Measurements from ENCODE around the gene TMEM169. TPM values are rescaled to one million over a fixed set of nuclear protein-coding genes. Genes with fewer than 3 reads are reported as not detected.
A peak's percentile ranks its signal among the peaks of the same experiment; 100 is the strongest.

Gene TMEM169
- polyA plus RNA-seq, 2 of the 4 experiments (the other 2 are of a cell fraction), result 0.54 to 0.81 TPM

- peak within 1 kb of the TSS; percentile 88 for H3K4me2 ChIP-seq
- peak within 1 kb of the TSS; percentile 91 to 93 for H3K27ac ChIP-seq
- WGBS (ENCODE audit: missing lambda C conversion rate), result under 1% methylated on average over 56 of the region's 57 CpGs
- ChIA-PET CTCF (interaction anchor here (0.7 to 1.7 kb wide), 10 partner anchors 8 to 554 kb away, joined by 3 to 7 read pairs (median 4); no protein-coding TSS in a partner anchor), POLR2A (interaction anchor here (0.6 to 1.8 kb wide), 3 partner anchors 26 to 389 kb away, joined by 3 to 10 read pairs (median 5); partner anchors contain the start of genes PECR, RPL37A and TMEM169)
- H3K4me1 ChIP-seq, result peaks cover 18% of the 10 kb centered on the region; the same call in 2 of the 3 replicates
- FAIRE-seq (peak; percentile 61), ATAC-seq (peak; percentile 88 to 89), DNase-seq (ENCODE audit: low read depth in 1 of 2, low spot score in 1 of 2) (peak; percentile 74 to 98)
- peak within 1 kb of the TSS; percentile 75 for H3K4me3 ChIP-seq
- H3K9me3 ChIP-seq, result no peaks in the 10 kb centered on the region
- 0 out of 2 replicates have a peak, but pooled peaks have one; percentile 43 for TF ChIP-seq HOXB5 (CRISPR knock-in tag; IDR thresholded peaks at IDR 0.05)
- TF ChIP-seq ZFP36 (IDR thresholded peaks at IDR 0.05; ENCODE audit: borderline replicate concordance, partially characterized antibody), result no peak
- no peak for TF ChIP-seq EP300 (IDR thresholded peaks at IDR 0.05)
- no peak for TF ChIP-seq HEYL (CRISPR knock-in tag; IDR thresholded peaks at IDR 0.05)
- TF ChIP-seq SREBF2 (IDR thresholded peaks at IDR 0.05), result no peak
- no peak for TF ChIP-seq RCOR1 (IDR thresholded peaks at IDR 0.05; ENCODE audit: low read depth, low read length)
- no peak for TF ChIP-seq FOXS1 (CRISPR knock-in tag; IDR thresholded peaks at IDR 0.05)
- TF ChIP-seq KDM1A (IDR thresholded peaks at IDR 0.05; ENCODE audit: low read depth), result no peak
- TF ChIP-seq ELK1 (IDR thresholded peaks at IDR 0.05; ENCODE audit: low read depth, low read length), result no peak
- TF ChIP-seq RFX5 (IDR thresholded peaks at IDR 0.05), result no peak
- no peak for TF ChIP-seq NFE2L2 (conservative IDR thresholded peaks at IDR 0.05; ENCODE audit: low read length)
- TF ChIP-seq, protein P1, sequence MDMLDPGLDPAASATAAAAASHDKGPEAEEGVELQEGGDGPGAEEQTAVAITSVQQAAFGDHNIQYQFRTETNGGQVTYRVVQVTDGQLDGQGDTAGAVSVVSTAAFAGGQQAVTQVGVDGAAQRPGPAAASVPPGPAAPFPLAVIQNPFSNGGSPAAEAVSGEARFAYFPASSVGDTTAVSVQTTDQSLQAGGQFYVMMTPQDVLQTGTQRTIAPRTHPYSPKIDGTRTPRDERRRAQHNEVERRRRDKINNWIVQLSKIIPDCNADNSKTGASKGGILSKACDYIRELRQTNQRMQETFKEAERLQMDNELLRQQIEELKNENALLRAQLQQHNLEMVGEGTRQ (IDR thresholded peaks at IDR 0.05), result no peak
- TF ChIP-seq RARB (CRISPR knock-in tag; IDR thresholded peaks at IDR 0.05), result no peak
- no peak for TF ChIP-seq CHD4 (IDR thresholded peaks at IDR 0.05; ENCODE audit: borderline replicate concordance)
- TF ChIP-seq NR3C1 (IDR thresholded peaks at IDR 0.05), result no peak
- TF ChIP-seq POLR2A (IDR thresholded peaks at IDR 0.05; ENCODE audit: low read length), result peak; percentile 61
- TF ChIP-seq, protein P2, sequence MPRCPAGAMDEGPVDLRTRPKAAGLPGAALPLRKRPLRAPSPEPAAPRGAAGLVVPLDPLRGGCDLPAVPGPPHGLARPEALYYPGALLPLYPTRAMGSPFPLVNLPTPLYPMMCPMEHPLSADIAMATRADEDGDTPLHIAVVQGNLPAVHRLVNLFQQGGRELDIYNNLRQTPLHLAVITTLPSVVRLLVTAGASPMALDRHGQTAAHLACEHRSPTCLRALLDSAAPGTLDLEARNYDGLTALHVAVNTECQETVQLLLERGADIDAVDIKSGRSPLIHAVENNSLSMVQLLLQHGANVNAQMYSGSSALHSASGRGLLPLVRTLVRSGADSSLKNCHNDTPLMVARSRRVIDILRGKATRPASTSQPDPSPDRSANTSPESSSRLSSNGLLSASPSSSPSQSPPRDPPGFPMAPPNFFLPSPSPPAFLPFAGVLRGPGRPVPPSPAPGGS (IDR thresholded peaks at IDR 0.05), result peak; percentile 84; the same call in 2 of the 3 replicates
- peak; percentile 82 for TF ChIP-seq PHF8 (IDR thresholded peaks at IDR 0.05; ENCODE audit: borderline replicate concordance, low read depth)
- TF ChIP-seq ZC3H11A (IDR thresholded peaks at IDR 0.05), result no peak
- TF ChIP-seq ESRRA (IDR thresholded peaks at IDR 0.05; ENCODE audit: borderline replicate concordance, low read length), result no peak
- TF ChIP-seq JUNB (IDR thresholded peaks at IDR 0.05), result no peak
- TF ChIP-seq RAD21 (conservative IDR thresholded peaks at IDR 0.05 in 1 of 2, IDR thresholded peaks at IDR 0.05 in 1 of 2), result no peak
- no peak for TF ChIP-seq FOSL2 (IDR thresholded peaks at IDR 0.05)
- no peak for TF ChIP-seq FOSL2 (CRISPR knock-in tag; IDR thresholded peaks at IDR 0.05)
- TF ChIP-seq, protein P3, sequence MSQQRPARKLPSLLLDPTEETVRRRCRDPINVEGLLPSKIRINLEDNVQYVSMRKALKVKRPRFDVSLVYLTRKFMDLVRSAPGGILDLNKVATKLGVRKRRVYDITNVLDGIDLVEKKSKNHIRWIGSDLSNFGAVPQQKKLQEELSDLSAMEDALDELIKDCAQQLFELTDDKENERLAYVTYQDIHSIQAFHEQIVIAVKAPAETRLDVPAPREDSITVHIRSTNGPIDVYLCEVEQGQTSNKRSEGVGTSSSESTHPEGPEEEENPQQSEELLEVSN (IDR thresholded peaks at IDR 0.05; ENCODE audit: borderline replicate concordance, low read depth), result peak; percentile 96
- no peak for TF ChIP-seq GATA3 (IDR thresholded peaks at IDR 0.05; ENCODE audit: borderline replicate concordance)
- no peak for TF ChIP-seq SMC3 (IDR thresholded peaks at IDR 0.05)
- TF ChIP-seq CEBPB (IDR thresholded peaks at IDR 0.05), result peak; percentile 84 to 98
- no peak for TF ChIP-seq MAFK (IDR thresholded peaks at IDR 0.05; ENCODE audit: partially characterized antibody)
- no peak for TF ChIP-seq EHMT2 (IDR thresholded peaks at IDR 0.05; ENCODE audit: low read depth)
- no peak for TF ChIP-seq MAZ (IDR thresholded peaks at IDR 0.05; ENCODE audit: borderline replicate concordance, low read depth, low read length)
- no peak for TF ChIP-seq CBX2 (IDR thresholded peaks at IDR 0.05; ENCODE audit: borderline replicate concordance, low read depth)
- no peak for TF ChIP-seq KDM5A (IDR thresholded peaks at IDR 0.05)
- TF ChIP-seq TP53 (CRISPR knock-in tag; IDR thresholded peaks at IDR 0.05), result no peak
- no peak for TF ChIP-seq TFCP2L1 (CRISPR knock-in tag; IDR thresholded peaks at IDR 0.05)
- no peak for TF ChIP-seq ZNF302 (CRISPR knock-in tag; IDR thresholded peaks at IDR 0.05)
- no peak for TF ChIP-seq NPAS2 (CRISPR knock-in tag; IDR thresholded peaks at IDR 0.05; ENCODE audit: borderline replicate concordance)
- peak; percentile 94 for TF ChIP-seq MAX (IDR thresholded peaks at IDR 0.05)
- 0 out of 2 replicates have a peak, but pooled peaks have one; percentile 28 for TF ChIP-seq MYC (IDR thresholded peaks at IDR 0.05; ENCODE audit: borderline replicate concordance, low read length)
Observed at GRCh38 chr2:216108967-216109921, 27.5 kb downstream of the TMEM169 start, which contains the start of gene XRCC5. Gene XRCC5 (plus strand): TSS chr2:216109348. CDS start chr2:216109437, 89 bp downstream.
